ENCODE results near the gene PCBP3.
"Not testable (repeated sequence)": the region's sequence is repeated elsewhere in the genome, so short reads cannot be mapped to it uniquely, and the experiment has no call there.

Gene PCBP3

GRCh38 chr21:45678790-45679189 lies 35.3 kb downstream of the PCBP3 start:
- DNase-seq (ENCODE audit: low spot score) = not testable (repeated sequence)

- DNase-seq (ENCODE audit: low spot score) = no peak
Measured at GRCh38 chr21:45680215-45680614, 36.7 kb downstream of the PCBP3 start.

- DNase-seq (ENCODE audit: low spot score) = peak; percentile 28
Measured at GRCh38 chr21:45695086-45695485, 51.6 kb downstream of the PCBP3 start.

GRCh38 chr21:45698493-45699184 lies 55.1 kb downstream of the PCBP3 start:
- no peak for DNase-seq (ENCODE audit: low spot score)

- no peak for DNase-seq (ENCODE audit: low spot score)
Measured at GRCh38 chr21:45699251-45699942, 55.9 kb downstream of the PCBP3 start.

- DNase-seq (ENCODE audit: low spot score) = no peak
Measured at GRCh38 chr21:45699966-45700365, 56.4 kb downstream of the PCBP3 start.

GRCh38 chr21:45700461-45700860 lies 56.9 kb downstream of the PCBP3 start:
- no peak for DNase-seq (ENCODE audit: low spot score)

GRCh38 chr21:45704311-45705108 lies 61.0 kb downstream of the PCBP3 start:
- no peak for DNase-seq (ENCODE audit: low spot score)

- DNase-seq (ENCODE audit: low spot score) = no peak
Measured at GRCh38 chr21:45706299-45706698, 62.8 kb downstream of the PCBP3 start.

- no peak for DNase-seq (ENCODE audit: low spot score)
Measured at GRCh38 chr21:45709173-45709572, 65.6 kb downstream of the PCBP3 start.

- DNase-seq (ENCODE audit: low spot score) = no peak
Measured at GRCh38 chr21:45709696-45710268, 66.3 kb downstream of the PCBP3 start.

GRCh38 chr21:45710306-45710705 lies 66.8 kb downstream of the PCBP3 start:
- not testable (repeated sequence) for DNase-seq (ENCODE audit: low spot score)

- no peak for DNase-seq (ENCODE audit: low spot score)
Measured at GRCh38 chr21:45713613-45714012, 70.1 kb downstream of the PCBP3 start.

GRCh38 chr21:45715441-45715840 lies 71.9 kb downstream of the PCBP3 start:
- no peak for DNase-seq (ENCODE audit: low spot score)

- DNase-seq (ENCODE audit: low spot score) = no peak
Measured at GRCh38 chr21:45718413-45718812, 74.9 kb downstream of the PCBP3 start.

GRCh38 chr21:45719177-45719802 lies 75.8 kb downstream of the PCBP3 start:
- DNase-seq (ENCODE audit: low spot score) = no peak

GRCh38 chr21:45720204-45720603 lies 76.7 kb downstream of the PCBP3 start:
- DNase-seq (ENCODE audit: low spot score) = not testable (repeated sequence)

- DNase-seq (ENCODE audit: low spot score) = no peak
Measured at GRCh38 chr21:45721671-45722070, 78.1 kb downstream of the PCBP3 start.

GRCh38 chr21:45723049-45723958 lies 79.8 kb downstream of the PCBP3 start:
- DNase-seq (ENCODE audit: low spot score) = no peak

GRCh38 chr21:45724345-45724961 lies 80.9 kb downstream of the PCBP3 start:
- no peak for DNase-seq (ENCODE audit: low spot score)
